Measurements from ENCODE around the gene A3GALT2.
"Not testable (repeated sequence)": the region's sequence is repeated elsewhere in the genome, so short reads cannot be mapped to it uniquely, and the experiment has no call there.

Gene A3GALT2

DNA sequence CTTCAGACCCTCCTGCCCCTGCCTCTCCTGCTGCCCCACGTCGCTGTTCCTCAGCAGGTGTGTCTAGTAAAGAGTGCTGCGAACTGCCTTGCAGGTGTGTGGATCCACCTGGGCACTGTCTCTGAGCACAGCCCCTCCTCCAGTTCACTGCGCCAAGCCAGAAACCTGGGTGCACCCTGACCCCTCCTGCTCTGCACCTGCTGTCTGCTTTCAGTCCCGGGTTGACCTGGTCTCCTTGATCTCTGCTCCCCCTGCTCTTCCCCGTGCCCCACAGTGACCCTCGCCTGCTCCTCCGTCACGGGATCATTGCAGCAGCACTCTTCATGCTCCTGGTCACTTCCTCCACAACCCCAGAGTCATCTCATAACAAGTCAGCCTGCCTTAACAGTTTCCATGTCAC lies 6.5 kb downstream of the A3GALT2 start:
- no peak for DNase-seq (ENCODE audit: low read depth)

DNA sequence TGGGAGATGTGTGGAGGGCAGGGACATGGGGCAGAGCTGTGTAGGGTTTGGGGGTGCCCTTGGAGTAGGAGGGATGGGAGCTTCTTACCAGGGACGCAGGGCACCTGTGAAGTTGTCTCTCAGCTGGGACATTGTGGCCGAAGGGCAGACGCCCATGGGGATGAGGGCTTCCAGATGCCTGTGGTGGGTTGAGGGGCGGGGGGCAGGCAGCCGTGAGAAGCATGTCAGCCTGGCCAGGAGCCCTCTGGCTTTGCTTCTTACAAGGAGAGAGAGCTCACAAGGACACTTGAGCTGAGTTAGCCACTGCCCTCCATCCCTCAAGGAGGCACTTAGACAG lies 8.5 kb downstream of the A3GALT2 start:
- DNase-seq (ENCODE audit: low read depth), result no peak

DNA sequence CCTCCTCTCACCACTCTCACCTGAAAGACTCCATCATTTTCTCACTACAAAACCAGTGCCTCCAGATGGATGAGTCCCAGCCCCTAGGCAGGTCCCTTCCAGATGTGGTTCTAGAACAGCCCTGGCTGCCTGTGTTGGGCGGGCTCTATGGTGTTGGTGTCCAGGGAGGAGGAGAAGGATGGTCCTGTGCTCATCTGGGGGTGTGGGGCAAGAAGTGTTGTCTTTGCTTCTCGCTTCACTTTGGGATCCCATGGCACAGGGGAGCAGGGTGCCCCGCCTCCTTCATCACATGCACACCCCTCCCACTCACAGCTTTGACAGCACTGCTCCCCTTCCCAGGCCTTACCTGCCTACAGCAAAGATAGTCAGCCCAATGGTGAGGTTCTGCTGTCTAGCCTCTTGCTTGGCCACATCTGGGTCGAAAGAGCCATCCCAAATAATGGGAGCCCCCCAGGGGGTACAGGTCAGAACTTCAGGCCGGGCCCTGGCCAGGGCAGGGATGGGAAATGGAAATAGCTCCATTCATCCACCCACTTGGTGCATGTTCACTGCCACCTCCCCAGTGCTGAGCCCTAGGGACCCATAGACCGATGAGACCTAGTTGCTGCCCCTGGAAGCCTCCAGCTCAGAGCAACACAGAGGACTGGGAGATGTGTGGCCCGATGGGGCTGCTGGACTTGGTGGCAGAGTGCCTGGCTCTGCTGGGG lies 9.0 kb downstream of the A3GALT2 start:
- DNase-seq (ENCODE audit: low read depth), result no peak

DNA sequence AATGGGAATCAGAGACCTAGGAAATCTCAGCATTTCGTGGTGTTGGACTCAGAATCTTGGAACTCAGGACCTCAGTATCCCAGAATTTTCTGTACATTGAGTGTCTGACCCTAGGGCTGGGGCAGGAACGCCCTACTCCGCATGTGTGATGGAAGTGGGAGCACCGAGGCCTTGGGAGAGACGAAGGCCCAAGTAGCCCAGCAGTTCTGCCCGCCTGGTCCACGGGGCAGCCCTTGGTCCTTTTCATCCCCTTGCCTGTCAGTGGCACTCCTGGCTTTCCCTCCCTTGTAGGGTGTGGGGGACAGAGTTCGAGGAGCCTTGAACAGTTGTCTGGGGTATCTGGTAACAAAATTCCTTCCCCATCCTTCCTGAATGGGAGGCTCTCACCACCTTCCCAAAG lies 10.2 kb downstream of the A3GALT2 start:
- no peak for DNase-seq (ENCODE audit: low read depth)

DNA sequence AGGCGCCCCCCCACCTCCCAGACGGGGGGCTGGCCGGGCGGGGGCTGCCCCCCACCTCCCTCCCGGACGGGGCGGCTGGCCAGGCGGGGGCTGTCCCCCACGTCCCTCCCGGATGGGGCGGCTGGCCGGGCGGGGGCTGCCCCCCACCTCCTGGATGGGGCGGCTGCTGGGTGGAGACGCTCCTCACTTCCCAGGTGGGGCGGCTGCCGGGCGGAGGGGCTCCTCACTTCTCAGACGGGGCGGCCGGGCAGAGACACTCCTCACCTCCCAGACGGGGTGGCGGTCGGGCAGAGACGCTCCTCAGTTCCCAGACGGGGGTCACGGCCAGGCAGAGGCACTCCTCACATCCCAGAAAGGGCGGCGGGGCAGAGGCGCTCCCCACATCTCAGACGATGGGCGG lies 11.5 kb downstream of the A3GALT2 start:
- not testable (repeated sequence) for DNase-seq (ENCODE audit: low read depth)

DNA sequence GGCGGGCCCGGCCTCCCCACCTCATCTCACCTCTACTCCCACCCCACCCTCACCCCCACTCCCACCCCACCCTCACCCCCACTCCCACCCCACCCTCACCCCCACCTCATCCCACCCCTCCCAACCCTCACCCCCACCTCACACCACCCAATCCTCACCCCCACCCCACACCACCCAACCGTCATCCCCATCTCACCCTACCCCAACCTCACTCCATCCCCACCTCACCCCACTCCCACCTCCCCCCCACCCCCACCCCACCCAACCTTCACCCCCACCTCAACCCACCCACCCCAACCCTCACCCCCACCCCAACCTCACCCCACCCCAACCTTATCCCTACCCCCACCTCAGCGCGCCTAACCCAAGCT lies 13.4 kb downstream of the A3GALT2 start:
- DNase-seq (ENCODE audit: low read depth), result no peak

DNA sequence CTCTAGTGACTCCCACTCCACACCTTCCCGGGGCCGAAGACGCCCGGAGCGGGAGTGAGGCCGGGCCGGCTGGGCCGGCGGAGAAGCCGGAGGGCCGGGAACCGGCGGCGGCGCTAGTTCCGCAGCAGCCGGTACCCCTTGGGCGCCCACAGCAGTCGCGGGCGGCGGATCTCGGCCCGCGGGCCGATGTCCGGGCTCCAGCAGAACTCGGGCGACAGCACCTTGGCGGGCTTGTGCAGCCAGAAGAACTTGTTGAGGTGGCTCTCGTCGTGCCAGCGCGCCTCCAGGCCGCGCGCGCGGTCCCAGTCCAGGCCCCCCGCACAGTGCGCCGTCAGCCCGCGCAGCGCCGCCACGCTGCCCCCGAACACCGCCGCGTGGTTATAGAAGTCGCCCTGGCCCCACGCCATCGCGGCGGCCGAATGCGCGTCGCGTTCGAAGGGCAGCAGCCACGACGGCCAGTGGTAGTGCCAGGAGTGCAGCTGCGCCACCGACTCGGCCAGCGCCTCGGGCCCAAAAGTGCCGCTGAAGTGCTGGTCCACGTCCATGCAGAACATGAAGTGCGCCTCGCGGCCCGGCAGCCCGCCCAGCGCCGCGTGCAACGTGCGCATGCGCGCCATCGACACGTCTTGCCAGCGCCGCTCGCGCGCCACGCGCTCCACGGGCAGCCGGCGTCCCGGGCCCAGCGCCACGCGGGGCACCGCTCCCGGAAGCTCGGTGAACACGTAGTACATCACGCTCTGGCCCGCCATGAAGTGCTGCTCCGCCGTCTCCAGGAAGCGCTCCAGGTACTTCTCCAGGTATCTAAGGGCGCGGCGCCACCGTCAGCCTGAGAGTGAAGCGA lies 14.0 kb downstream of the A3GALT2 start:
- no peak for DNase-seq (ENCODE audit: low read depth)

DNA sequence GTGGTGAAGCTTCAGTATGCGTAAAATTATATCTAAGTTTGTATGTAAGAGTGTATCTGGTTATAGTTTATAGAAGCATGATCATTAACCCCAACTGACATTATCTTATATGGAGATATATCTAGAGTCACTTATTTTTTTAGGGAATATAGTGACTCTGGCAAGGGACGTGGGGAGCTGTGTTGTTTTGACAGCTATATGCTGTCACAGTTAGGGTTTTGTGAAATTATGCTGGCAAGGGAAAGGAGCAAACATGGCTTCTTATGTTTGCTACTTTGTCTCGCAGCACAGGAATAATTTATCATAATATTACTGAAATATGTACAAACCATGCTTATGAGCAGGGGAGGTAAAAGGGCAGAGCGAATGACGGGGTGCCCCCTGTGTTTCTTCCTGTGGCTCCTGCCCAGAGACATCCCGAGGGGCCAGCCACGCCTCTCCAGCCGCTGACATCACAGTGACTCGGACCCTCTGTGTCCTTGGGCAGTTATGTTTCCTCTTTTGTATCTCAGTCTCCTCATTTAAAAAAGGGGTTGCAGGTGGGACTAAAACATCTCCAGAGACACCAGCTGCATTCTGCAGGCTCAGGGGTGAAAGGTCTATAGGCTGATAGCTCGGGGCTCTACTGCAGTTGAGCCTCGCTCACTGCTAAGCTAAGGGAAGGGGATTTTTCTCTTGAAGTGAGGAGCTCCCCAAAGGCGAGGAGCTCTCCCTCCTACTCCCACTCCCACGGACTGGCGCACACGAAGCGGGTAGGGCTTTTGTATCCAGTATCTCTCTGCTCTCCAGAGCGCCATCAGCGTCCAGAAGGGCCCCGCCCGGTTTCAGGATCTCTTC lies 14.9 kb downstream of the A3GALT2 start:
- no peak for DNase-seq (ENCODE audit: low read depth)

DNA sequence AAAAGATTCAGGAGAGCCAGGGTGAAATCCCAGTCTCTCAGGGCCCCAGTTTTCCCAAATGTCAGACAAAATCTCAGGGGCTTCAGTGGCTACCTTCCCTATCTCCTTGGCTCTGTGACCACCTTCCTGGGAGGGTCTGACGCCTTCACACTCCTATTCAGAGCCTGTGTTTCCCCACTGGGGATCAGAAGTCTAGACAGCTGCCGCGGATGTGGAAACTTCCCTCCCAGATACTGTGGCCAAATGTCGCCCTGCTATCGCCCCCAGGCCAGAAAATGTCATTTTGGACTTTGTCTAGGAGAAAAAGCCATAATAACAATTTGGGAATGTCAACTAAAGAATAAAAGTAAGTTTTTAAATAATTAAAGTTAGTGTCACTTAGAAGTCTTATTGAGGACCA lies 15.9 kb downstream of the A3GALT2 start:
- no peak for DNase-seq (ENCODE audit: low read depth)

DNA sequence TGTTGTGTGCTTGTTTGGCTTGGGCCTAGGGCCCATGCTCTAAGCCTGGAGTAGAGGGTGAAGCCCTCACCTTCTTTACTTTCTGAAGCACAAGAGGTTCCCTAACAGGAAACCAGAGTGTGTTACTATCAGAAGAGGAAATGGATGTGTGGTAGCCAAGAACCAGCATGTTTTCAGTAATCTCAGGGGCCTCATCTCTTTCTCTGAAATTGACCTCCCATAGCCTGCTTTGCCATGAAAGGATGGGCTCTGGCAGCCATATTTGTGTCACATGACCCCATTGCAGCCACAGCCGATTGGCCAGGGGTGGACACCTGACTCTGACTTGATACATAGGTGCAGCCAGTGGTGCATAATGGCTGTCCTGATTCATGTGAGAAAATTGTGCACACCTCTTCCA lies 18.6 kb downstream of the A3GALT2 start:
- DNase-seq (ENCODE audit: low read depth), result no peak

DNA sequence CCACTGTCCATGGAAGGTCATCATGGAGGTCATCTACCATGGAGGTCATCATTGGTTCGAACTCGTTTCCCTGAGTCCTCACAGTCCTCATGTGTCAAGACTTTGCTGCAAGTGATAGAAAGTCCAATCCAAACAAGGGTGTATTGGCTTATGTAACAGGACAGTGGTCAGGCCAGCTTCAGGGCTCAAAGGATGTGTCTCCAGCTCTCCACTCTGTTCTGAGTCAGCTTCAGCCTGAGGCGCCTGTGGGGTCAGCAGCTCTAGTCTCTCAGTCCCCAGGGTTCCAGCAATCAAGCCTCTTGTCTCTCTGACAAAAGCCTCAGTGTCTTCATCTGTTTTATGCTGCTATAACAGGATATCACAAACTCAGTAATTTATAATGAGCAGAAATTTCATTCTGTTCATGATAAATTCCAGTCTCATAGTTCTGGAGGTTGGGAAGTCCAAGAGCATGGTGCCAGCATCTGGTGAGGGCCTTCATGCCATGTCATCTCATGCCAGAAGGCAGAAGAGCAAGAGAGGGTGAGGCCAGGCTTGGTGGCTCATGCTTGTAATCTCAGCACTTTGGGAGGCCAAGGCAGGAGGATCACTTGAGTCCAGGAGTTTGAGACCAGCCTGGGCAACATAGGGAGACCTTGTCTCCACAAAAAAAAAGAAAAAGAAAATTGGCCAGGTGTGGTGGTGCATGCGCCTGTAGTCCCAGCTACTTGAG lies 19.5 kb downstream of the A3GALT2 start:
- DNase-seq (ENCODE audit: low read depth), result peak; percentile 68

DNA sequence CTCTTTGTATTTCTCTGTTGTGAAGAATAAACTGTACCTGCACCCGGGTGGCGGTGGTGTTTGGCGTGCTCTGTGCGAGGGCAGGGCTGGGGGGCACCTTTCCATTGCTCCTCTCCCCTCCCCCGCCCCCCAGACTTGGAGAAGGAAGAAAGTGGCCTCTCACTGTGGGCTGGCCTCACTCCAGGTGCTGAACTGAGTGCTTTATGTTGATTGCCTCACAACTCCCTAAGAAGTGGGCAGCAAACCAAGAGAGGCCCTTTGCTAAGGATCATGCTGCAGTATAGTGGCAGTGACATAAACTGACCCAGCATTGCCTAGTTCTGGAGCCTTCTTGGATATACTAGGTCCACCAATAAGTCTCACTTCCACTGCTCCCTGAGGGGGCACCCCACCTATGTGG lies 20.2 kb downstream of the A3GALT2 start:
- DNase-seq (ENCODE audit: low read depth), result no peak

DNA sequence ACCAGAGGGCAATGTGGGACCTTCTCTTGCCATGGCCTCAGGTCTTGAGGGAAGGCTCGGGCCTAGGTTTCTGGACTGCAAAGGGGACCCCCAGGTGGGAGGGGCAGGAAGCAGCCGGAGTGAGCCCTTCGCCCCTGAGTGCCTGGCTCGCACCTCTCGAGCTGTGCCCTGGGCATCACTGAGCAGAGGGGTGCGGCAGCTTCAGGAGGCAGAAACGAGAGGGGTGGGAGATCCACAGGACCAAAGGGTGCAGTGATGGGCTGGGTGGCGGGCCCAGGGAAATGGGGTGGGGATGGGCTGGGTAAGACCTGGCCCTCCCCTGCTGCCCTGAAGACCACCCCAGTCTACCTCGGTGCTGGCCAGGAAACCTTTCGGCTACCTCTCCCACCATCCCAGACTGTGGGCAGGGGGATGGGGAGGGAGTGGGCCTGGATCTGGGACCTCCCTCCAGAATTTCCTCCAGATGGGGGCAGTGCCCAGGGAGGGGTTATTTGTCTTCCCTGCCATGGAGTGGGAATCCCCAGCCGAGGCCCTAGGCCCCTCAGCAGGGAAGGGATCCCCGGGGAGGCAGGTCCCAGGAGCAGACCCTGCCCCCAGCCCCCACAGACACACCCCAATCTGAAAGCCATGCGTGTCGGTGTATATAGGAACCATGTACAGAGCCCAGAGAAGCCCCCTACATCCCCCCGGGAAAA lies 21.3 kb downstream of the A3GALT2 start:
- DNase-seq (ENCODE audit: low read depth), result no peak

DNA sequence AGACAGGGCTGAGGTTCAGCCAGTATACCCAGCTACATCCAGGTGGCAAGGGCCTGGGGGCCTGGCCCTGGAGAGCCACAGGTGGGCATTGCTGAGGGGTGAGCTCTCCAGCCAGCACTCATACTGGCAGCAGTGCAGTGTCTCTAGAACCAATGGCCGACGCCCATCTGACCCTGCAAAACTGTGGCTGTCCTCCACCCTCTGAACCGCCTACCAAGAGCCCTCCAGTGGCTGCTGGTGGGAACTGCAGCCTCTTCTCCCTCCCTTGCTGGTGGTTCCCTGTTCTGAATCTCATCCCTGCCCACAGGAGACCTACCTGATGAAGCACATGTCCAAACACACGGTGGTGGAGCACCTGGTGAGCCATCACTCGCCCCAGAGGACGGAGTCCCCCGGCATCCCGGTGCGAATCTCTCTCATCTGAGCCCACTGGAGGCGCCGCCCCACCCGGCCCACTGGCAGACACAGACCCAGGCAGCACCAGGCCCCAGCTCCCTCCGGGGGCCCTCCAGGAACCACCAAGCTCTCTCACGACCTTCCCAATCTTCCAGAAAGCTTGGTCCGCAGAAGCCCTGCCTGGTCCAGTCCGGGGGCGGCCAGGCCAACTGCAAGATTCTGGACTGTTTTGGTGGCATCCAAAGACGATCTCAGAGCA lies 22.1 kb downstream of the A3GALT2 start:
- DNase-seq (ENCODE audit: low read depth), result peak; percentile 79

DNA sequence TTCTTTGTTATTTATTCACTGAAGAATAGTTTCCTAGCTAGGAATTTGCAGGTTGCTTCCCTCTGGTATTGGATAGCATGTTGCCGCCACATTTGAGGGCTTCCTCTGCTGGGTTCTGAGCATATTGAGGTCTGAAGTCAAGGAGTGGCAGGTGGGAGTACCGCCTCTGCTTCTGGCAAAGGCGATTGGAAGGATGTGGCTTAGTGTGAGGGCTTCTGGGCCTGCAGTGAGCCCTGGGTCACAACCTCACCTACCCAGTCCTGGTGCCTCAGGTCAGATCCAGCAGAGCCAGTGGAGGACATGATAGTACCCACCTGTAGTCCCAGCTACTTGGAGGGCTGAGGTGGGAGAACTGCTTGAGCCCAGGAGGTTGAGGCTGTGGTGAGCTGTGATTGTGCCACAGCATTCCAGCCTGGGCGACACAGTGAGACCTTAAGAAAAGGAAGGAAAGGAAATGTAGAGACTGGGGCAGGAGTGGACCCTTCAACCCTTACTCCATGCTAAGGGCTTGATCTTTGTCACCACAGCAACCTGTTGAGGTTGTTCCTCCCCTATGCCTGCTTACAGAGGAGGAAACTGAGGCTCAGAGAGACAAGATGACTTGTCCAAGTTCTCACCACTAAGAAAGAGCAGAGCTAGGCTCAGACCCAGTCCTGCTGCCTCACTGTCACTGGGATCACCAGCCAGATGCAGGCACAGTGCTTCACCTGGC lies 22.8 kb downstream of the A3GALT2 start:
- no peak for DNase-seq (ENCODE audit: low read depth)

DNA sequence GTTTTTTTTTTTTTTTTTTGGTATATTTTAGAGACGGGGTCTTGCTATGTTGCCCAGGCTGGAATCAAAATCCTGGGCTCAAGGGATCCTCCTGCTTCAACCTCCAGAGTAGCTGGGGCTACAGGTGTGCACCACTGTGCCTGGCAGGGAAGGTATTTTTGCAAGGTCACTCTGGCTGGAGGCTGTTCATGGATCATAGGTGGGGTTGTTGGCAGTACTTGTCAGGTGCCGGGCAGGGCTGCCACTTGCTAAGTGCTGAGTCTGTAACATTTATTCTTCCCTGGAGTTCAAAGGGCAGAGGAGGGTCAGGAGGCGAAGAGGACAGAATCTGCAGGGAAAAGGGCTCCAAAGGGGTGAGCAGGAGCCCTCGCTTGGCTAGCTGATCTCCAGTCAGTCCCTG lies 24.1 kb downstream of the A3GALT2 start:
- no peak for DNase-seq (ENCODE audit: low read depth)

DNA sequence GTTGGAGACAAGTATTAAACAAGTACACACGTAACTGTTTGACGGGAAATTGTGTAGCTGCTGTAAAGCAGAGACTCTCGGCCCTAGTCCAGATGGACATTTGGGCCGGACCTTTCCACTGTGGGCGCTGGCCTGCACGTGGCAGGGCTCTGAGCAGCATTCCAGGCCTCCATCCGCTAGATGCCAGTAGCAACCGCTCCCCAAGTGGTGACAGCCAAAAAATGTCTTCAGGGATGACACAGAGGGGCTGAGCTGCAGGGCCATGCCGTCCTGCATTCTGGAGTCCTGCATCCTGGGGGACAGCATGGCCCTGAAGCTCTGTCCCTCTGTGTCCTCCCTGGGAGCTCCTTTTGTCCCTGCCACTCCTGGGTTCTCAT lies 24.8 kb downstream of the A3GALT2 start:
- DNase-seq (ENCODE audit: low read depth), result no peak

DNA sequence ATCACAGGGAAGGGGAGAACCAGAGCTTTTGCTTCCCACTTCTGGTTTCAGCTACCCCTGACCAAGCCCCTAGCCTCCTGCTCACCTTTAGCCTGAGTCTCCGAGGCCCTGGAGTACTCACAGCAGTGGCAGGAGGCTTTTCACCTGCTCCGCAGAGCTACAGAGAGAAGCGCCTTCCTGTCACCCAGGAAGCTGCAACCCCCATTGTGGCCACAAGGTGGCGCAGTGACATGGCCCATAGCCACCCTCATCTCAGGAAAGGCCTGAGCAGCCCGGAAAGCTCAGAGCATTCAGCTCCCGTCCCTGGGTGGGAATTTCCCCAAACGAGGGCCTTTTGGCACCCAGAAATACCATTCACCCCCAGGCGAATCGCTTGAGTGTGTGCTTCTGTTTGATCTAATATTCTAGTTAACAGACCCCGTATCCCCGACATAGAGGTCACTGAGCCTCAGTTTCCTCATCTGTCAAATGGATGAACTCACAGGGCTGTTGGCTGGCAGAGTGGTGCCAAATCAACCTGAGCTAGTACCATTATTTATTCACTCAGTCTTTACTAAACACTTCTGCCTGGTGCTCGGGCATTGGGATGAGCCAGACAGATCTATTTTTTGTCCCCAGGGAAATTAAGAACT lies 25.3 kb downstream of the A3GALT2 start:
- DNase-seq (ENCODE audit: low read depth), result peak; percentile 86

DNA sequence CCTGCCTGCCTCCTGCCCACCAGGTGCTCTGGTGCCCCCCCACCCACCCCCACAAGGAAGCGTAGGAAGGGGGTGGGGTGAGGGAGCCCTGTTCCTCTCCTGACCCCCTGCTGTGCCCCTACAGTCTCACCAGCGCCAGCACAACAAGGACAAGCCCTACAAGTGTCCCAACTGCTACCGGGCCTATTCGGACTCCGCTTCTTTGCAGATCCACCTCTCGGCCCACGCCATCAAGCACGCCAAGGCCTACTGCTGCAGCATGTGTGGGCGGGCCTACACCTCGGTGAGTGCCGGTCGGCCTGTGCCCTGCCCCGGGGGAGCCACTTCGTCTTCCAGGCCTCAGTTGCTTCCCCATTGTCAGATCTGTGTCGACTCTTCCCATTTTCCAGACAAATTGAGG lies 25.9 kb downstream of the A3GALT2 start:
- DNase-seq (ENCODE audit: low read depth), result no peak

Measured in ELR (cell line).